Liver (tissue), 3 donors: ENCODE results near the gene ATP2C2.

Source experiments
- EGR1 ChIP-seq, 2 donors: IDR thresholded peaks; 2 replicates each; pipeline ENCODE4 v1.6.1; 2016 to 2018; ENCODE audit warnings: antibody characterized with exemption in 2 of 2, low read depth in 2 of 2
- FOXA1 ChIP-seq: IDR thresholded peaks from 2 replicates; pipeline ENCODE4 v1.6.1; 2016; ENCODE audit warnings: antibody characterized with exemption
- JUND ChIP-seq, 2 donors: IDR thresholded peaks; 2 replicates each; pipeline ENCODE4 v1.6.1; 2016; ENCODE audit warnings: antibody characterized with exemption in 2 of 2
- RAD21 ChIP-seq, 2 donors: IDR thresholded peaks; 2 replicates each; pipeline ENCODE4 v1.6.1; 2016; ENCODE audit warnings: antibody characterized with exemption in 2 of 2, mild to moderate bottlenecking in 2 of 2
- RXRA ChIP-seq, 2 donors: IDR thresholded peaks; 2 replicates each; pipeline ENCODE4 v1.6.1; 2017 to 2018; ENCODE audit warnings: antibody characterized with exemption in 2 of 2, mild to moderate bottlenecking in 1 of 2
- TAF1 ChIP-seq: conservative IDR thresholded peaks from 2 replicates; pipeline ENCODE4 v1.6.1; 2016; ENCODE audit warnings: antibody characterized with exemption, mild to moderate bottlenecking
- YY1 ChIP-seq: IDR thresholded peaks from 2 replicates; pipeline ENCODE4 v1.6.1; 2016; ENCODE audit warnings: antibody characterized with exemption, mild to moderate bottlenecking
- TF ChIP-seq, protein P1 (sequence below): fragments of 150-350 bp; IDR thresholded peaks from 2 replicates; pipeline ENCODE4 v1.5.1; 2017; ENCODE audit warnings: improper control_type of control experiment, low read depth, low read length; ENCODE audit not compliant: missing input control
- TF ChIP-seq, protein P2 (sequence below): IDR thresholded peaks from 2 replicates; pipeline ENCODE4 v1.6.1; 2016; ENCODE audit warnings: antibody characterized with exemption, mild to moderate bottlenecking
- TF ChIP-seq, protein P3 (sequence below): IDR thresholded peaks from 2 replicates; pipeline ENCODE4 v1.6.1; 2016; ENCODE audit warnings: antibody characterized with exemption
- TF ChIP-seq, protein P4 (sequence below): IDR thresholded peaks from 2 replicates; pipeline ENCODE4 v1.6.1; 2016; ENCODE audit warnings: antibody characterized with exemption
- TF ChIP-seq, protein P5 (sequence below): IDR thresholded peaks from 2 replicates; pipeline ENCODE4 v1.6.1; 2016; ENCODE audit warnings: antibody characterized with exemption
- donor health status: healthy.
- donor health status: healthy.

DNA sequence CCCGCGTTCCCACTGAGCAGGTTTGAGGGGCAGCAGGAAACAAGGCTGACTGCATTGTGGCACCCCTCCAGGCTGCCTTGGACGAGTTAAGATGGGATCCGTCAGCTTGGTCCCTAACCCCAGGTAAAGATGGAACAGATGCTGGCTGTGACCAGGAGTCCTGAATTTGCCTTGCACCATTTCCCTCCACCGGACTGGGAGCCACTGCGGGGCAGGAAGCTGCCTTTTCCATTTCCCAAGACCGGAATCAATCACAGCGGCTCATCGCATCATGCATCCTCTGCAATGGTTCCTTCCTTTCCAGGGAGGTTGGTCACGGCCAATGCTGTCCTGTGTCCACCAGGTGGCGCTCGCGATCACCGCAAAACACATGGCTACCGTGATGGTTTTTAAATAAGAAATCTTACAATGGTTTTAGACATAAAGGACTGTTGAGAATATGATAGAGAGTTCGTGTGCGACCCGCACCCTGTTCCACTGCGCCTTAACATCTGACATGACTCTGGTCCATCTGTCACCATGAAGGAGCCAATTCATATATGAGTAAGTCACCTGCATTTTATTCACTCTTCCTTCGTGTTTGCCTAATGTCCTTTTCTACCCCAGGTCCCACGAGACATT lies 143.0 kb downstream of the ATP2C2 start:
- TF ChIP-seq, protein P1, sequence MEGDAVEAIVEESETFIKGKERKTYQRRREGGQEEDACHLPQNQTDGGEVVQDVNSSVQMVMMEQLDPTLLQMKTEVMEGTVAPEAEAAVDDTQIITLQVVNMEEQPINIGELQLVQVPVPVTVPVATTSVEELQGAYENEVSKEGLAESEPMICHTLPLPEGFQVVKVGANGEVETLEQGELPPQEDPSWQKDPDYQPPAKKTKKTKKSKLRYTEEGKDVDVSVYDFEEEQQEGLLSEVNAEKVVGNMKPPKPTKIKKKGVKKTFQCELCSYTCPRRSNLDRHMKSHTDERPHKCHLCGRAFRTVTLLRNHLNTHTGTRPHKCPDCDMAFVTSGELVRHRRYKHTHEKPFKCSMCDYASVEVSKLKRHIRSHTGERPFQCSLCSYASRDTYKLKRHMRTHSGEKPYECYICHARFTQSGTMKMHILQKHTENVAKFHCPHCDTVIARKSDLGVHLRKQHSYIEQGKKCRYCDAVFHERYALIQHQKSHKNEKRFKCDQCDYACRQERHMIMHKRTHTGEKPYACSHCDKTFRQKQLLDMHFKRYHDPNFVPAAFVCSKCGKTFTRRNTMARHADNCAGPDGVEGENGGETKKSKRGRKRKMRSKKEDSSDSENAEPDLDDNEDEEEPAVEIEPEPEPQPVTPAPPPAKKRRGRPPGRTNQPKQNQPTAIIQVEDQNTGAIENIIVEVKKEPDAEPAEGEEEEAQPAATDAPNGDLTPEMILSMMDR = peak; percentile 90
- TF ChIP-seq, protein P2, sequence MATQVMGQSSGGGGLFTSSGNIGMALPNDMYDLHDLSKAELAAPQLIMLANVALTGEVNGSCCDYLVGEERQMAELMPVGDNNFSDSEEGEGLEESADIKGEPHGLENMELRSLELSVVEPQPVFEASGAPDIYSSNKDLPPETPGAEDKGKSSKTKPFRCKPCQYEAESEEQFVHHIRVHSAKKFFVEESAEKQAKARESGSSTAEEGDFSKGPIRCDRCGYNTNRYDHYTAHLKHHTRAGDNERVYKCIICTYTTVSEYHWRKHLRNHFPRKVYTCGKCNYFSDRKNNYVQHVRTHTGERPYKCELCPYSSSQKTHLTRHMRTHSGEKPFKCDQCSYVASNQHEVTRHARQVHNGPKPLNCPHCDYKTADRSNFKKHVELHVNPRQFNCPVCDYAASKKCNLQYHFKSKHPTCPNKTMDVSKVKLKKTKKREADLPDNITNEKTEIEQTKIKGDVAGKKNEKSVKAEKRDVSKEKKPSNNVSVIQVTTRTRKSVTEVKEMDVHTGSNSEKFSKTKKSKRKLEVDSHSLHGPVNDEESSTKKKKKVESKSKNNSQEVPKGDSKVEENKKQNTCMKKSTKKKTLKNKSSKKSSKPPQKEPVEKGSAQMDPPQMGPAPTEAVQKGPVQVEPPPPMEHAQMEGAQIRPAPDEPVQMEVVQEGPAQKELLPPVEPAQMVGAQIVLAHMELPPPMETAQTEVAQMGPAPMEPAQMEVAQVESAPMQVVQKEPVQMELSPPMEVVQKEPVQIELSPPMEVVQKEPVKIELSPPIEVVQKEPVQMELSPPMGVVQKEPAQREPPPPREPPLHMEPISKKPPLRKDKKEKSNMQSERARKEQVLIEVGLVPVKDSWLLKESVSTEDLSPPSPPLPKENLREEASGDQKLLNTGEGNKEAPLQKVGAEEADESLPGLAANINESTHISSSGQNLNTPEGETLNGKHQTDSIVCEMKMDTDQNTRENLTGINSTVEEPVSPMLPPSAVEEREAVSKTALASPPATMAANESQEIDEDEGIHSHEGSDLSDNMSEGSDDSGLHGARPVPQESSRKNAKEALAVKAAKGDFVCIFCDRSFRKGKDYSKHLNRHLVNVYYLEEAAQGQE = no peak
- TF ChIP-seq RAD21 (IDR thresholded peaks at IDR 0.05) = peak; percentile 95 to 96
- peak; percentile 62 for TF ChIP-seq YY1
- TF ChIP-seq FOXA1 = no peak
- no peak for TF ChIP-seq TAF1
- TF ChIP-seq EGR1 (IDR thresholded peaks at IDR 0.05; ENCODE audit: low read depth in 2 of 2) = no peak
- TF ChIP-seq, protein P3, sequence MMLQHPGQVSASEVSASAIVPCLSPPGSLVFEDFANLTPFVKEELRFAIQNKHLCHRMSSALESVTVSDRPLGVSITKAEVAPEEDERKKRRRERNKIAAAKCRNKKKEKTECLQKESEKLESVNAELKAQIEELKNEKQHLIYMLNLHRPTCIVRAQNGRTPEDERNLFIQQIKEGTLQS = no peak
- TF ChIP-seq, protein P4, sequence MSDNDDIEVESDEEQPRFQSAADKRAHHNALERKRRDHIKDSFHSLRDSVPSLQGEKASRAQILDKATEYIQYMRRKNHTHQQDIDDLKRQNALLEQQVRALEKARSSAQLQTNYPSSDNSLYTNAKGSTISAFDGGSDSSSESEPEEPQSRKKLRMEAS = peak; percentile 41
- TF ChIP-seq, protein P5, sequence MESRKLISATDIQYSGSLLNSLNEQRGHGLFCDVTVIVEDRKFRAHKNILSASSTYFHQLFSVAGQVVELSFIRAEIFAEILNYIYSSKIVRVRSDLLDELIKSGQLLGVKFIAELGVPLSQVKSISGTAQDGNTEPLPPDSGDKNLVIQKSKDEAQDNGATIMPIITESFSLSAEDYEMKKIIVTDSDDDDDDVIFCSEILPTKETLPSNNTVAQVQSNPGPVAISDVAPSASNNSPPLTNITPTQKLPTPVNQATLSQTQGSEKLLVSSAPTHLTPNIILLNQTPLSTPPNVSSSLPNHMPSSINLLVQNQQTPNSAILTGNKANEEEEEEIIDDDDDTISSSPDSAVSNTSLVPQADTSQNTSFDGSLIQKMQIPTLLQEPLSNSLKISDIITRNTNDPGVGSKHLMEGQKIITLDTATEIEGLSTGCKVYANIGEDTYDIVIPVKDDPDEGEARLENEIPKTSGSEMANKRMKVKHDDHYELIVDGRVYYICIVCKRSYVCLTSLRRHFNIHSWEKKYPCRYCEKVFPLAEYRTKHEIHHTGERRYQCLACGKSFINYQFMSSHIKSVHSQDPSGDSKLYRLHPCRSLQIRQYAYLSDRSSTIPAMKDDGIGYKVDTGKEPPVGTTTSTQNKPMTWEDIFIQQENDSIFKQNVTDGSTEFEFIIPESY = no peak
- no peak for TF ChIP-seq JUND (IDR thresholded peaks at IDR 0.05)
- no peak for TF ChIP-seq RXRA (IDR thresholded peaks at IDR 0.05)
